CD4-positive, alpha-beta memory T cell (primary cell): ENCODE results near the gene PSMD11. TPM values are rescaled to one million over a fixed set of nuclear protein-coding genes. Genes with fewer than 3 reads are reported as not detected.
A peak's percentile ranks its signal among the peaks of the same experiment; 100 is the strongest.

Experiments
- CTCF ChIA-PET: fragments of 350-600 bp; sonication (Branson Sonifier 250); formaldehyde crosslinking; loops from one replicate; lab custom pipeline; 2021; ENCODE audit warnings: inconsistent platforms; ENCODE audit not compliant: partially characterized antibody; lab: Charles Lee
- POLR2A ChIA-PET: fragments of 350-600 bp; sonication (Branson Sonifier 250); formaldehyde crosslinking; loops from one replicate; lab custom pipeline; 2021; ENCODE audit not compliant: partially characterized antibody; lab: Charles Lee
- DNase-seq, 5 donors: peaks; one replicate each; pipeline versions ENCODE4 v3.0.0 to v3.0.0-alpha.2; 2020 to 2022; ENCODE audit warnings: mixed read lengths in 1 of 5
- H3K27ac ChIP-seq: one replicate; pipeline ENCODE4 v1.7.0; 2013; ENCODE audit warnings: low read depth, low read length
- H3K27me3 ChIP-seq: 2 replicates; pipeline ENCODE4 v1.7.0; 2013; ENCODE audit warnings: mild to moderate bottlenecking, low read length, moderate library complexity; ENCODE audit not compliant: insufficient read depth
- H3K36me3 ChIP-seq: 2 replicates; pipeline ENCODE4 v1.7.0; 2013; ENCODE audit warnings: mild to moderate bottlenecking, low read length, moderate library complexity; ENCODE audit not compliant: insufficient read depth
- H3K4me1 ChIP-seq: 2 replicates; pipeline ENCODE4 v1.7.0; 2013; ENCODE audit warnings: mild to moderate bottlenecking, low read length, moderate library complexity; ENCODE audit not compliant: insufficient read depth
- H3K4me3 ChIP-seq, 2 donors: one replicate each; pipeline ENCODE4 v1.7.0; 2013; ENCODE audit warnings: low read length in 2 of 2, mild to moderate bottlenecking in 1 of 2
- H3K9me3 ChIP-seq, 2 donors: one replicate each; pipeline ENCODE4 v1.7.0; 2013; ENCODE audit warnings: low read length in 2 of 2, control low read depth in 1 of 2; ENCODE audit not compliant: control insufficient read depth in 1 of 2
- H3K27ac Mint-ChIP-seq, 7 donors: one replicate each; pipeline ENCODE4 v1.8.0; 2020 to 2021; ENCODE audit warnings: mixed read lengths in 7 of 7, mild to moderate bottlenecking in 6 of 7, inconsistent platforms in 3 of 7, moderate library complexity in 3 of 7
- H3K27me3 Mint-ChIP-seq, 2 donors: one replicate each; pipeline ENCODE4 v1.8.0; 2020 to 2021; ENCODE audit warnings: mixed read lengths in 2 of 2
- H3K36me3 Mint-ChIP-seq, 2 donors: one replicate each; pipeline ENCODE4 v1.8.0; 2020 to 2021; ENCODE audit warnings: mixed read lengths in 2 of 2, inconsistent platforms in 1 of 2, mild to moderate bottlenecking in 1 of 2
- H3K4me1 Mint-ChIP-seq, 4 donors: one replicate each; pipeline ENCODE4 v1.8.0; 2020 to 2021; ENCODE audit warnings: mixed read lengths in 4 of 4, mild to moderate bottlenecking in 1 of 4
- H3K4me3 Mint-ChIP-seq, 8 donors: one replicate each; pipeline ENCODE4 v1.8.0; 2020 to 2021; ENCODE audit warnings: mixed read lengths in 8 of 8, mild to moderate bottlenecking in 7 of 8, moderate library complexity in 6 of 8, inconsistent platforms in 3 of 8
- H3K9me3 Mint-ChIP-seq, 8 donors: one replicate each; pipeline ENCODE4 v1.8.0; 2020 to 2021; ENCODE audit warnings: mixed read lengths in 8 of 8, mild to moderate bottlenecking in 5 of 8, inconsistent platforms in 3 of 8, moderate library complexity in 1 of 8
- intact Hi-C: fragments of 100-400 bp; cut with micrococcal nuclease; formaldehyde crosslinking; loops from one replicate; pipeline ENCODE4 v1.15.1; 2023
- polyA plus RNA-seq, 2 donors: library from polyadenylated mRNA; unstranded; fragments of 300-500 nt; fragmentation: Illumina TruSeq; gene quantifications; one replicate each; pipeline ENCODE4 v1.2.3, GENCODE V29; 2021
- total RNA-seq, 2 experiments: library from RNA; stranded (reverse); gene quantifications; one replicate each; pipeline ENCODE4 v1.2.3, GENCODE V29; 2021

PSMD11 gene
- total and polyA plus RNA-seq, 4 experiments from 2014 or later, result 58.0 to 140 (median 103) TPM

- ChIA-PET POLR2A (interaction anchor here (1.2 to 1.7 kb wide), 2 partner anchors 11 to 13 kb away, joined by 3 to 4 read pairs; no protein-coding TSS in a partner anchor), CTCF (interaction anchor here (1.9 to 5.7 kb wide), 2 partner anchors 10 to 13 kb away, joined by 4 to 57 read pairs; no protein-coding TSS in a partner anchor)
- Mint-ChIP-seq H3K4me1 (peaks cover 0 to 11% (median 4%) of the 10 kb centered on the region in 4 donors), H3K27me3 (no peaks in the 10 kb centered on the region), H3K4me3 (no peak overlapping the region), H3K9me3 (no peaks in the 10 kb centered on the region), H3K36me3 (peaks cover 59 to 74% of the 10 kb centered on the region in 2 donors), H3K27ac (peak overlapping the region in 4 of 7 donors; percentile 6 to 78 (median 40))
- no peak for DNase-seq
- H3K4me1 ChIP-seq, result no peaks in the 10 kb centered on the region
- H3K27ac ChIP-seq, result no peak overlapping the region
- H3K4me3 ChIP-seq, result no peak overlapping the region
- no peaks in the 10 kb centered on the region for H3K9me3 ChIP-seq
- H3K27me3 ChIP-seq, result no peaks in the 10 kb centered on the region
- intact Hi-C loops, result no loop called here
- peaks cover 75% of the 10 kb centered on the region for H3K36me3 ChIP-seq
Measured at GRCh38 chr17:32471652-32472051, 27.3 kb downstream of the PSMD11 start.

GRCh38 chr17:32475258-32475657 lies 30.9 kb downstream of the PSMD11 start:
- Mint-ChIP-seq H3K4me1 (peaks cover 0 to 4% (median 3%) of the 10 kb centered on the region in 4 donors), H3K27me3 (no peaks in the 10 kb centered on the region), H3K4me3 (no peak overlapping the region), H3K9me3 (no peaks in the 10 kb centered on the region), H3K27ac (peak overlapping the region in 2 of 7 donors; percentile 19 to 42), H3K36me3 (peaks cover 67 to 78% of the 10 kb centered on the region in 2 donors)
- no peak overlapping the region for H3K27ac ChIP-seq
- ChIA-PET CTCF (interaction anchor here (1.9 to 5.7 kb wide), 2 partner anchors 13 kb away, joined by 6 to 57 read pairs; no protein-coding TSS in a partner anchor), POLR2A (interaction anchor here (0.6 kb wide), 1 partner anchor 1154 kb away, joined by 3 read pairs; the partner anchor contains the start of gene EVI2A)
- no peaks in the 10 kb centered on the region for H3K4me1 ChIP-seq
- no peaks in the 10 kb centered on the region for H3K9me3 ChIP-seq
- no peaks in the 10 kb centered on the region for H3K27me3 ChIP-seq
- intact Hi-C loops, result no loop called here
- H3K36me3 ChIP-seq, result peaks cover 93% of the 10 kb centered on the region
- DNase-seq, result no peak
- H3K4me3 ChIP-seq, result no peak overlapping the region

- H3K36me3 Mint-ChIP-seq, result peaks cover 68 to 78% of the 10 kb centered on the region in 2 donors
- intact Hi-C loops, result no loop called here
- Histone ChIP-seq H3K4me1 (no peaks in the 10 kb centered on the region), H3K27ac (no peak overlapping the region), H3K4me3 (no peak overlapping the region), H3K27me3 (no peaks in the 10 kb centered on the region), H3K9me3 (no peaks in the 10 kb centered on the region), H3K36me3 (peaks cover 82% of the 10 kb centered on the region)
- POLR2A ChIA-PET, result no interaction called here
- peaks cover 0 to 4% (median 3%) of the 10 kb centered on the region in 4 donors for H3K4me1 Mint-ChIP-seq
- DNase-seq, result no peak
- no peaks in the 10 kb centered on the region for H3K9me3 Mint-ChIP-seq
- no peaks in the 10 kb centered on the region for H3K27me3 Mint-ChIP-seq
- H3K4me3 Mint-ChIP-seq, result no peak overlapping the region
- peak overlapping the region in 3 of 7 donors; percentile 19 to 78 (median 53) for H3K27ac Mint-ChIP-seq
- CTCF ChIA-PET, result interaction anchor here (0.6 to 1.9 kb wide), 2 partner anchors 15 to 136 kb away, joined by 3 to 6 read pairs; no protein-coding TSS in a partner anchor
Measured at GRCh38 chr17:32477220-32477619, 32.9 kb downstream of the PSMD11 start.

- Histone ChIP-seq H3K36me3 (peaks cover 66% of the 10 kb centered on the region), H3K9me3 (no peaks in the 10 kb centered on the region), H3K27me3 (no peaks in the 10 kb centered on the region), H3K4me1 (no peaks in the 10 kb centered on the region), H3K4me3 (no peak overlapping the region), H3K27ac (no peak overlapping the region)
- Mint-ChIP-seq H3K27me3 (no peaks in the 10 kb centered on the region), H3K4me3 (no peak overlapping the region), H3K9me3 (no peaks in the 10 kb centered on the region), H3K36me3 (peaks cover 60 to 75% of the 10 kb centered on the region in 2 donors), H3K4me1 (peaks cover 2 to 8% (median 5%) of the 10 kb centered on the region in 4 donors), H3K27ac (peak overlapping the region in 4 of 7 donors; percentile 3 to 82 (median 46))
- no peak for DNase-seq
- ChIA-PET POLR2A (no interaction called here), CTCF (interaction anchor here (1.1 to 10.8 kb wide), 2 partner anchors 10 to 15 kb away, joined by 4 to 105 read pairs; no protein-coding TSS in a partner anchor)
- intact Hi-C loops, result no loop called here
Measured at GRCh38 chr17:32479074-32479617, 34.8 kb downstream of the PSMD11 start.

GRCh38 chr17:32481193-32481592 lies 36.9 kb downstream of the PSMD11 start:
- Histone ChIP-seq H3K9me3 (no peaks in the 10 kb centered on the region), H3K4me3 (no peak overlapping the region), H3K36me3 (peaks cover 46% of the 10 kb centered on the region), H3K27me3 (no peaks in the 10 kb centered on the region), H3K27ac (no peak overlapping the region), H3K4me1 (peaks cover 4% of the 10 kb centered on the region)
- Mint-ChIP-seq H3K4me3 (no peak overlapping the region), H3K9me3 (peaks cover 0 to 2% (median 0%) of the 10 kb centered on the region in 8 donors), H3K4me1 (peaks cover 2 to 12% (median 4%) of the 10 kb centered on the region in 4 donors), H3K36me3 (peaks cover 47 to 61% of the 10 kb centered on the region in 2 donors), H3K27me3 (no peaks in the 10 kb centered on the region), H3K27ac (peak overlapping the region in 5 of 7 donors; percentile 32 to 75 (median 52))
- intact Hi-C loops, result no loop called here
- POLR2A ChIA-PET, result interaction anchor here (1.5 kb wide), 1 partner anchor 23 kb away, joined by 3 read pairs; no protein-coding TSS in a partner anchor
- CTCF ChIA-PET, result interaction anchor here (1.0 to 10.8 kb wide), 6 partner anchors 18 to 274 kb away, joined by 3 to 105 read pairs (median 4); no protein-coding TSS in a partner anchor
- no peak for DNase-seq

GRCh38 chr17:32482568-32483320 lies 38.4 kb downstream of the PSMD11 start:
- H3K4me3 ChIP-seq, result no peak overlapping the region
- H3K27ac Mint-ChIP-seq, result peak overlapping the region; percentile 42 to 90 (median 60)
- H3K36me3 Mint-ChIP-seq, result peaks cover 42 to 50% of the 10 kb centered on the region in 2 donors
- H3K27me3 ChIP-seq, result no peaks in the 10 kb centered on the region
- ChIA-PET POLR2A (interaction anchor here (0.6 to 7.7 kb wide), 7 partner anchors 11 to 66 kb away, joined by 3 to 91 read pairs (median 4); partner anchors contain the start of gene PSMD11), CTCF (interaction anchor here (0.9 to 10.8 kb wide), 17 partner anchors 9 to 274 kb away, joined by 3 to 105 read pairs (median 8); partner anchors contain the start of gene PSMD11)
- H3K27me3 Mint-ChIP-seq, result no peaks in the 10 kb centered on the region
- H3K36me3 ChIP-seq, result peaks cover 33% of the 10 kb centered on the region
- H3K9me3 Mint-ChIP-seq, result peaks cover 0 to 2% (median 0%) of the 10 kb centered on the region in 8 donors
- H3K9me3 ChIP-seq, result no peaks in the 10 kb centered on the region
- intact Hi-C loops, result loop anchor here (1.0 kb wide), 3 partner anchors 42 to 273 kb away; no protein-coding TSS in a partner anchor
- no peak overlapping the region for H3K4me3 Mint-ChIP-seq
- H3K4me1 ChIP-seq, result peaks cover 8% of the 10 kb centered on the region
- H3K4me1 Mint-ChIP-seq, result peaks cover 5 to 16% (median 6%) of the 10 kb centered on the region in 4 donors
- no peak overlapping the region for H3K27ac ChIP-seq
- DNase-seq, result no peak
